ENCODE measurements around the gene LIX1L.

Gene LIX1L

DNA sequence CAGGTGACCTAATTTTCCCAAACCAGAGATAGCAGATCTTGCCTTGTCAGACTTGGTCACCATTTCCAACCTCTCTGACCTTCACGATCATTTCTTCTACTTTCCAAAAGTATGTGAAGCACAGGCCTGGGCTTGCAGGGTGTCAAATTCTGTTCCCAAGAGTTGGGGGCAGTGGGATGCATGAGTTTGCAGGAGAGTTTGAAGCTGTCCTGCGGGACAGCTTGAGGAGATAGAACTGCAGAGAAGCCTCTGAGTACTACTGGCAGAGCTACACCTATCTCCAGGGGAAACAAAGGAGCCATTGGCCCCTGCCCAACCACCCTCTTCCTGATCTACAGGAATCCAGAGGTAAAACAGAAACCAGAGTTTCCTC, 27.3 kb upstream of the LIX1L start:
- no peak for DNase-seq

GRCh38 chr1:145983960-145984830, 26.4 kb upstream of the LIX1L start:
- no peak for DNase-seq

GRCh38 chr1:145983206-145983675, 25.4 kb upstream of the LIX1L start:
- DNase-seq: no peak

- DNase-seq: no peak
Observed at GRCh38 chr1:145982010-145982723, 24.4 kb upstream of the LIX1L start.

DNA sequence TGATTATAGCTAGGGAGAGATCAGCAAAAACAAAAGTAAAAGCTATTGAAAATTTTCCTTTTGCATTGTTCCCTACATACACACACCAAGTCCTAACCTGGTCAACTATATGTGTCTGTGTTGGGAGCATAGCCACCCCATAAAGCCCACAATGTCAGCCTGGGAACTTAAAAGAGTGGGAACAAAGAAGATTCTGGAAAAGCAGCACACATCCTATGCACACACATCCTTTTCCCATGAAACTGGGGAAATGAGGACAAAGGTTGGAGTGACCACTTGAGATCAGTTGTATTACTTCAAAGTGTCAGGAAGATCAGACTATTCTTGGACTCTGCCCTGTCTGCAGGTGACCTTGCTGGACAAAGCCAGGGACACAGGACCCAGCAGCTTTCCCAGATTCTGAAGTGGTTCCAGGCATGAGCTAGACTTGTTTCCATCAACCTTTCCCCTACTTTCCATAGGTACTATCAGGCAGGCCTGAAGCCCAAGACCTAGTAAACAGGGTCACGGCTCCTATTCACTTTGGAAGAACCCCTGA, 22.7 kb upstream of the LIX1L start:
- no peak for DNase-seq

GRCh38 chr1:145979746-145980456, 22.1 kb upstream of the LIX1L start:
- DNase-seq: peak; percentile 54

DNA sequence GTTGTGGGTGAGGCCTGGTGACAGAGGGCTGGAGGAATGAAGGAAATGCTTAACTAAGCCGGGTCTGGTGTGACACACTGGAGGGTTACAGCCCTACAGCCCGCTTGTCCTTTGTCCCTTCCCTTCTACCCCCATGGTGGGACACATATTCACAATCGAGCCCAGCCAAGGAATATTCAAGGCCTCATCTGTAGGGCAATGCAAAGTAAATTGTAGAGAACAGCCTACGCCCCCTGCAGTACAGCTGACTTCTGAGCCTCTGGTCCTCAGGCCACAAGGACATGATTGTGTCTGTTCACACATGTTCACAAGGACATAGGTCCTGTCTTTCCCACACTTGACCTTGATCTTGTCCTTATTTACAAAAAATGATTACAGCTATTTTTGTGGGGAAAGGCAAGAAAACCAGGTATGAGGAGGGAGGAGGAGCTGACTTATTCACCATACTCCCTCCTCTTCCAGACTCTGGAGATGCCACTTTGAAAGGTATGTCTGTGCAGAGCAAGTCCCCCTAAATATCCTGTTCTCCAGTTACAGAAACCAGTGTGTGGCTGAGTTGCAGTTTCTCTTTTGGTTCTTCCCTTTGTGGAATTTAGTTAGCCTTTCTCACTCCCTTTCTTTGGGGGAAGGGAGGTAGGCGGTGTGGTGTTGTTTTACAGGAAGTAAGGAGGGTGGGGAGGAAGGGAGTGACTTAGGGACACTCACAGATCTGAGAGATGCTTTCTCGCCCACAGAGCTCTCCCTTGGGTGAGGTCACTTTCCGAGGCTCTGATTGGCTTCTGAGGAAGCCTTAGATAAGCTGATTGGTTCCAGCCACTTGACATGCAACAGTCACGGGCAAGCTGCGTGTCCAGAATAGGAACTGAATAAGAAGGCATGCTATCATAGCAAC, 21.3 kb upstream of the LIX1L start:
- DNase-seq: peak; percentile 100

DNA sequence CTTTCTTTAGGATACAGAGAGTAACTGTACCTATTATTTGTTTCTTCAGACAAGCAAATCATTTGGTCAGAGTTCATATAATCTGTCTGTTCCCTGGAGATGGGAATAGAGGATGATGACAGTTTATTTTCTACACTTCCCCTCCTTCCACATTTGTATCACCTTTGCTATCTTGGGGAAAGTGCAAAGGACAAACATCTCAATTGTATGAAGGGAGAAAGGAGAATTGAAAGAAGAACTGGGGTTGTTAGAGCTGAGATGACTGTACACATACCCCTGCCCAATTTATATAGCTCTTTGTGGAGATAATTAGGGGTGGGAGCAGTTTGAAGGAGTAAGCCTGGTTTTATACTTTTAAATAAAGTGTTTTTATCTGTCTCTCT, 20.6 kb upstream of the LIX1L start:
- no peak for DNase-seq

DNA sequence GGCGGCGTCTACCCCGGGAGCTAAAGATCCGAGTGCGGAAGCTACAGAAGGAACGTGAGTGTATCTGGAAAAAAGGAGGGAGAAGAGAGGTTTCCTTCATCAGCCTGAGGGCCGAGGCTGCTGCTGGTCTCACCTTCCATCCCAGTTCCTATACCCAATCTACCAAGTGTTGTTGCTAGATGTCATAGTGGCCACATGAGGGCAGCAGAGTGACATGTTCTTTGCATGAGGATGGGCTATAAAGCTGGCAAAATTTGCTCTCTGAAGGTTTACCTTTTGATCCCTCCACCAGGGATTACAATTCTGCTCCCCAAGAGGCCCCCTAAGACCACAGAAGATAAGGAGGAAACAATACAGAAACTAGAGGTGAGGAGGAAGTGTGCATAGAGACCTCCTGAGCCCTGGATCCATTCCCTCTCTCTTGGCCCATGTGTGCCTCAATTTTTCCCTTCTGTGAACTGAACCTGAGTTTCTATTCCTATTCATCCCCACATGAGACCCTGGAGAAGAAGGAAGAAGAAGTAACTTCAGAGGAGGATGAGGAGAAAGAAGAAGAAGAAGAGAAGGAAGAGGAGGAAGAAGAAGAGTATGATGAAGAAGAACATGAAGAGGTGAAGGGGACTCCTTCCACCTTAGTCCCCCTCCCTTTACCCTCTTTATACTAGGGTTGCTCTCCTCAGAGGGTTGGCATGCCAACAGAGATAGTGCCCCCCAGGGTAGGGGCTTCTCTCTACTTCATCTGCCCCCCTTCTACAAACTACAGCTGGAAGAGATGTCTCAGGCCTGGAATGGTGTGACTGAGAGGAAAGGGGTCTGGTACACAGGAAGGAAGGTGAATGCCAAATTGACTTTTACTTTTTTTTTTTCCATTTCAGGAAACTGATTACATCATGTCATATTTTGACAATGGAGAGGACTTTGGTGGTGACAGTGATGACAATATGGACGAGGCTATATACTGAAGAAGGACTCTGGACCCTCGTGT, 20.0 kb upstream of the LIX1L start:
- DNase-seq: peak; percentile 82

GRCh38 chr1:145977016-145977415, 19.2 kb upstream of the LIX1L start:
- DNase-seq: no peak

GRCh38 chr1:145975216-145975615, 17.4 kb upstream of the LIX1L start:
- DNase-seq: no peak

DNA sequence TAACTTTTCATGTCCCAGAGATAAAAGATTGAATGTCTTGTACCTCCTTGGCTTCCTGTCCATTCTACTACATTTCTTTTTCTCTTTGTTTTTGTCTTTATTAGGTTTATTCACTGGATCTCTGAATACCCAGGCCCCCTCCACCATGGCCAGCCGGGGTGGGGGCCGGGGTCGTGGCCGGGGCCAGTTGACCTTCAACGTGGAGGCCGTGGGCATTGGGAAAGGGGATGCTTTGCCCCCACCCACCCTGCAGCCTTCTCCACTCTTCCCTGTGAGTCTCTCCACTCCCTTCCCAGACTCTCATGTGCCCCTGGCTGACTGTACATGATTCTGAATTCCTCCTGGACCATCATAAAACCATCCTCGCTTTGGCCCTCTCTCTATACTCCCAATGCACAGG, 16.9 kb upstream of the LIX1L start:
- DNase-seq: no peak

DNA sequence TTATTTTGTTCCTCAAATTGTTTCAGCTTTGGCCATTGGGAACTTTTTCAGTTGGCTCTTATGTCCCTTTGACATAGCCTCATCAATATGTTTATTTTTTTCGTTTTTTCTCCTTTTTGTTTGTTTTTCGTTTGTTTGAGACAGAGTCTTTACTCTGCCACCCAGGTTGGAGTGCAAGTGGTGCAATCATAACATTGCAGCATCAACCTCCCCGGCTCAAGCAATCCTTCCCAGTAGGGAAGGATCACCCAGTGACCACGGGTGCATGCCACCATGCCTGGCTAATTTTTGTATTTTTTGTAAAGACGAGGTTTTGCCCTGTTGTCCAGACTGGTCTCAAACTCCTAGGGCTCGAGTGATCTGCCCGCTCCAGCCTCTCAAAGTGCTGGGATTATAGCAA, 14.8 kb upstream of the LIX1L start:
- no peak for DNase-seq

DNA sequence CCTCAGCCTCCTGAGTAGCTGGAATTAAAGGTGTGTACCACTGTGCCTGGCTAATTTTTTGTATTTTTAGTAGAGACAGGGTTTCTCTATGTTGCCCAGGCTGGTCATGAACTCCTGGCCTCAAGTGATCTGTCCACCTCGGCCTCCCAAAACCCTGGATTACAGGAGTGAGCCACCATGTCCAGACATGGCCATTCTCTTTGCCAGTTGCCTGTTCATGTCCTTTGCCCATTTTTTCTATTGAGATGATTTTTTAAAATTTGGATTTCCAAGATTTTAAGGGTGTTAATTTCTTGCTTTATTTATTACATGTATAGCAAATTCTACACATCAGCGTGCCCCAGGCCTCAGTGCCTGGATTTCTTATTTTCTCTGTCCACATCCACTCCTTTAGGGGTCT, 9.5 kb upstream of the LIX1L start:
- no peak for DNase-seq

GRCh38 chr1:145965119-145965744, 7.4 kb upstream of the LIX1L start:
- DNase-seq: no peak

GRCh38 chr1:145964328-145965118, 6.7 kb upstream of the LIX1L start, which contains the start of the genes ANKRD34A and POLR3GL:
TSS of gene ANKRD34A (minus strand) at chr1:145964575. CDS start at chr1:145961759, 2,816 bp downstream.
TSS of gene POLR3GL (plus strand) at chr1:145964690. CDS start at chr1:145974866, 10,176 bp downstream.
- peak; percentile 89 for DNase-seq

DNA sequence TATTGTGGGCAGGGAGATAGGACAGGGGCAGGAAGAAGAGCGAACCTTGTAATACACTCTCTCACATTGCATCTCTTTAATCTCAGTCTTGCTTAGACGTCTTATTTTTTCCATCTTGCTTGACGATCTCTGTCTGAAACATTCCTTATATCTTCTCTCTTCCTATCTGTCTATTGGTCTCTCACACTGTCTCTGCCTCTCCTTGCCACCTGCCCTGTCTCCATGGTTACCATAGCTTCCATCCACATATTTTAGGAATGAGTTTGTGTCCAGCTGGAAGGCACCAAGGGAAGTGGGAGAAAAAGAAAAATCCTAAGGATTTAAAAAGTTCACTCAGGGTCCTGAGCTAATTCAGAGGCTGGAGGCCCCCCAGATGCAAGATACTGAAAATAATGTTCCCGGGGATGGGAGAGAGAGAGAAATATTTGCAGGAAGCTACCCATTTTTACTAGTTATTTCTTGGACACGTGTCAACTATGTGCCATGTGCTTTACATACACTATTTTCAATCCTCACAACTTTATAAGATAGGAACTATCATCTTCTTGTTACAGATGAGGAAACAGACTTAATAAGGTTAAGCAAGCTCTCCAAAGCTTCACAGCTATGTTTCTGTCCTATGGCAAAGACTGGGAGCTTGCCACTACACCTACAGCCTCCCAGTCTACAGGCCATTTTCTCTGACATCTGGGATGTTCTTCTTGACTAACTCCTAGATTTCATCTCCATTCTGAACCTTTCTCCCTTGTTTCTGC, 5.6 kb upstream of the LIX1L start:
- DNase-seq: peak; percentile 81
